ENCODE results near the gene SEPSECS.

DNA sequence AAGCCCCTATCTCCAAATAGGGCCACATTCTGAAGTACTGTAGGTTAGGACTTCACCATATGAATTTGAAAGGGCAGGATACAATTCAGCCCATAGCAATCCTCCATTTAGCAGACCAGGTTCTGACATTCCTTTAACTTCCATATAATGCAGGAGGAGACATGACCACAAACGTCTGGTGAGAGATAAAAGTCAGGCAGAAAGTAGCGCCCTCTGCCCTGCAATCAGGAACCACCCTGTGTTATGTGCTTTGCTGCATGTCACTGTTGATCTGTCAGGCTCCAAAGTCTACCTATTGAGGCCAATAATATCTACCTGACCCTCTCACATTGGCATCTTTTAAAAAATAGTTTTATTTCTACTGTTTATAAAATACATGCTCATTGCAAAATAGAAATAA, 30.2 kb upstream of the SEPSECS start:
- TF ChIP-seq CTCF (IDR thresholded peaks at IDR 0.05; ENCODE audit: poor library complexity, severe bottlenecking) (no peak), EZH2 (IDR thresholded peaks at IDR 0.05; ENCODE audit: borderline replicate concordance, insufficient read depth, low read length, poor library complexity, severe bottlenecking) (no peak), SMC3 (conservative IDR thresholded peaks at IDR 0.05; ENCODE audit: poor library complexity) (no peak), EP300 (conservative IDR thresholded peaks at IDR 0.05; ENCODE audit: poor library complexity, severe bottlenecking) (no peak), TAF1 (IDR thresholded peaks at IDR 0.05; ENCODE audit: low read depth) (no peak)
